Measurements from ENCODE around the gene ECE1.

The ECE1 gene

DNA sequence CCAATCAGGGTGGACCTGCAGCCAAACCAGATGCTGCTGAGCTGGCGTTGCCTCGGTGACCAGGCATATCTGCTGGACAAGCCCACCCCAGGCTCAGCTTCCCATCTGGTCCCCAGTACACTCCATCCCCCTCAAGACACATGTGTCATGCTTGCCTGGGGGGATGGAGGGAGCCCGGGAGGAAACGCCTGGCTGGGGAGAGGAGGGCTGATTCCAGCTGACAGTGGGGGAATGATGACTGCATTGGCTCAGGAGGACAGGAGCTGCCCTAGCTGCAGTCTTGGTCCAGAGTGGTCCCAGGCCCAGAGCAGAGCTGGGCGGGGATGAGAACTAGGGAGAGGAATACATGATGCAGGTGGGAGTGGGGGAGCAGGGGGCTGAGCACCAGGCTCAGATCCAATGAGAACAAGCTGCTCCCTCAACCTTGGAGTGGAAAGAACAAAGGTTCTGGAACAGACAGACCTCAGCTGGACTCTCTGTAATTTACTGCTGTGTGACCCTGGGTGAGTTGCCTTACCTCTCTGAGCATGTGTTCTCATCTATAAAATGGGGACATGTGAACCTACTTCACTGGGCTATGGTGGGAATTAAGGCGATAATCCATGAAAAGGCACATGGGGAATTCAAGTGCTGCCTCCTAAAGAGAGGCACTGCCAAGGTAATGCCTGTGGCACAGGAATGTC, 23.1 kb upstream of the ECE1 start:
- Histone ChIP-seq H3K9me3 (ENCODE audit: control insufficient read depth, insufficient read depth, low read length) (no peaks in the 10 kb centered on the region), H3K9ac (ENCODE audit: low read depth, low read length) (no peak overlapping the region), H3K4me3 (ENCODE audit: low read depth, low read length) (no peak overlapping the region), H3K36me3 (ENCODE audit: control insufficient read depth, insufficient read depth, low read length) (peaks cover 4% of the 10 kb centered on the region), H3K27me3 (ENCODE audit: control insufficient read depth, insufficient read depth, low read length) (no peaks in the 10 kb centered on the region), H3K4me1 (ENCODE audit: control insufficient read depth, insufficient read depth, low read length) (peaks cover 14% of the 10 kb centered on the region)

GRCh38 chr1:21312407-21312992, 22.2 kb upstream of the ECE1 start:
- no peak overlapping the region for H3K4me3 ChIP-seq (ENCODE audit: low read depth, low read length)
- peaks cover 20% of the 10 kb centered on the region for H3K4me1 ChIP-seq (ENCODE audit: control insufficient read depth, insufficient read depth, low read length)
- peaks cover 2% of the 10 kb centered on the region for H3K36me3 ChIP-seq (ENCODE audit: control insufficient read depth, insufficient read depth, low read length)
- no peaks in the 10 kb centered on the region for H3K9me3 ChIP-seq (ENCODE audit: control insufficient read depth, insufficient read depth, low read length)
- no peak overlapping the region for H3K9ac ChIP-seq (ENCODE audit: low read depth, low read length)
- no peaks in the 10 kb centered on the region for H3K27me3 ChIP-seq (ENCODE audit: control insufficient read depth, insufficient read depth, low read length)

- H3K9me3 ChIP-seq (ENCODE audit: control insufficient read depth, insufficient read depth, low read length): no peaks in the 10 kb centered on the region
- H3K27me3 ChIP-seq (ENCODE audit: control insufficient read depth, insufficient read depth, low read length): no peaks in the 10 kb centered on the region
- no peak overlapping the region for H3K4me3 ChIP-seq (ENCODE audit: low read depth, low read length)
- peaks cover 20% of the 10 kb centered on the region for H3K4me1 ChIP-seq (ENCODE audit: control insufficient read depth, insufficient read depth, low read length)
- no peaks in the 10 kb centered on the region for H3K36me3 ChIP-seq (ENCODE audit: control insufficient read depth, insufficient read depth, low read length)
- H3K9ac ChIP-seq (ENCODE audit: low read depth, low read length): no peak overlapping the region
Measured at GRCh38 chr1:21311016-21311415, 20.8 kb upstream of the ECE1 start.

DNA sequence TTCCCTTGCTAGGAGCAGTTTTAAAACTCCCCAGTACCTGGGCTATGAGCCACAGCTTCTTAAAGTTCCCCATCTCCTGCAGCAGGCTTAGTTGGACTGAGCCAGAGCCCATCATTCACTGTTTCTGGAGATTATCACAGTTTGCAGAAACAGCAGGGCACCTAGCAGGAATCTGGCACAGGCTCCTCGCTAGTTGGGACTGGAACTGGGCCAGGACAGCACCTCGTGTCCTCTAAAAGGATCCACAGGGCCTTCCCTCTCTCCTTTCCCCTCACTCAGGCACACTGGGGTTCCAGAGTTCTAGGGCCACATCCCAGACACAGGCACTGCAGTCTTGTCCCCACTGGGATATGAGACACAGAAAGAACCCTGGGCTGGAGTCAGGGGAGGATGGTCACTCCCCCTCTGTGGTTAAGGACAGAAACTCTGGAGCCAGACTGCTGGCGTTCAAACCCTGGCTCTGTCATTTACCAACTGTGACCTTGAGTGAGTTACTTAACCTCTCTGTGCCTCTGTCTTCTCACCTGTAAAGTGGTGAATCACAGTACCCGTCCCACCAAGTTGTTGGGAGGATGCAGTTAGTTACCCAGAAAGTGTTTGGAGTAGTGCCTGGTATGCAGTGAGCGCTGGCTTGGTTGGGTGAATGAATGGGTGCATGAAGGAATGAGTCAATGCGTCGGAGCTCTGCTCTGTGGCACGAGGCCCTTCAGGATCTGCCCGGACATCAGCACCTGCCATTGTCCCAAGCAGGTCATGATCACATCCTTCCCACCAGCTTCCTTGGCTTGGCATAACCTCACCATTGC, 18.8 kb upstream of the ECE1 start:
- no peak overlapping the region for H3K9ac ChIP-seq (ENCODE audit: low read depth, low read length)
- H3K4me1 ChIP-seq (ENCODE audit: control insufficient read depth, insufficient read depth, low read length): peaks cover 20% of the 10 kb centered on the region
- H3K4me3 ChIP-seq (ENCODE audit: low read depth, low read length): no peak overlapping the region
- H3K27me3 ChIP-seq (ENCODE audit: control insufficient read depth, insufficient read depth, low read length): no peaks in the 10 kb centered on the region
- no peaks in the 10 kb centered on the region for H3K36me3 ChIP-seq (ENCODE audit: control insufficient read depth, insufficient read depth, low read length)
- no peaks in the 10 kb centered on the region for H3K9me3 ChIP-seq (ENCODE audit: control insufficient read depth, insufficient read depth, low read length)

- no peaks in the 10 kb centered on the region for H3K27me3 ChIP-seq (ENCODE audit: control insufficient read depth, insufficient read depth, low read length)
Measured at GRCh38 chr1:21308330-21308729, 18.1 kb upstream of the ECE1 start.

GRCh38 chr1:21307663-21308305, 17.5 kb upstream of the ECE1 start:
- Histone ChIP-seq H3K4me3 (ENCODE audit: low read depth, low read length) (no peak overlapping the region), H3K4me1 (ENCODE audit: control insufficient read depth, insufficient read depth, low read length) (peaks cover 14% of the 10 kb centered on the region), H3K9me3 (ENCODE audit: control insufficient read depth, insufficient read depth, low read length) (no peaks in the 10 kb centered on the region), H3K9ac (ENCODE audit: low read depth, low read length) (no peak overlapping the region), H3K36me3 (ENCODE audit: control insufficient read depth, insufficient read depth, low read length) (no peaks in the 10 kb centered on the region), H3K27me3 (ENCODE audit: control insufficient read depth, insufficient read depth, low read length) (no peaks in the 10 kb centered on the region)

More at GRCh38 chr1:21308330-21308729, 18.1 kb upstream of the ECE1 start:
- Histone ChIP-seq H3K9me3 (ENCODE audit: control insufficient read depth, insufficient read depth, low read length) (no peaks in the 10 kb centered on the region), H3K4me3 (ENCODE audit: low read depth, low read length) (no peak overlapping the region), H3K4me1 (ENCODE audit: control insufficient read depth, insufficient read depth, low read length) (peaks cover 20% of the 10 kb centered on the region), H3K36me3 (ENCODE audit: control insufficient read depth, insufficient read depth, low read length) (no peaks in the 10 kb centered on the region), H3K9ac (ENCODE audit: low read depth, low read length) (no peak overlapping the region)

DNA sequence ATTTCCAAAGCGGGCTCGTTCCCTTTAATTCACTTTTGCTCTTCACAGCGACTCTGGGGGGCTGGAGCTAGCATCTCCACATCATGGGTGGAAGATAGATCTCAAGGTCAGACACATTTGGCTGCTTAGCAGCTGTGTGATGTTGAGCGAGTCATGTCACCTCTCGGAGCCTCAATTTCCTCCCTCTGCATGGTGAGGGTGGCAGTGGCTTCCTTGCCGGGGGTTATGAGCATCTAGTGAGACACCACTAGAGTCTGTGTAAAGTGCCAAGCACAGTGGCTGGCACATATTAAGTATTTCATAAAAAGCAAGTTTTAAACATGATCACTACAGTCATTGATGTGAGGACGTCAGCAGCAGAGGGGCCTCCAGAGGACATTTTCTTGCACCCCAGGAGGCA, 16.9 kb upstream of the ECE1 start:
- H3K9ac ChIP-seq (ENCODE audit: low read depth, low read length): no peak overlapping the region
- no peaks in the 10 kb centered on the region for H3K9me3 ChIP-seq (ENCODE audit: control insufficient read depth, insufficient read depth, low read length)
- H3K36me3 ChIP-seq (ENCODE audit: control insufficient read depth, insufficient read depth, low read length): no peaks in the 10 kb centered on the region
- no peak overlapping the region for H3K4me3 ChIP-seq (ENCODE audit: low read depth, low read length)
- H3K4me1 ChIP-seq (ENCODE audit: control insufficient read depth, insufficient read depth, low read length): peaks cover 13% of the 10 kb centered on the region
- no peaks in the 10 kb centered on the region for H3K27me3 ChIP-seq (ENCODE audit: control insufficient read depth, insufficient read depth, low read length)

GRCh38 chr1:21305900-21306189, 15.6 kb upstream of the ECE1 start:
- Histone ChIP-seq H3K4me3 (ENCODE audit: low read depth, low read length) (no peak overlapping the region), H3K36me3 (ENCODE audit: control insufficient read depth, insufficient read depth, low read length) (no peaks in the 10 kb centered on the region), H3K27me3 (ENCODE audit: control insufficient read depth, insufficient read depth, low read length) (no peaks in the 10 kb centered on the region), H3K4me1 (ENCODE audit: control insufficient read depth, insufficient read depth, low read length) (peaks cover 13% of the 10 kb centered on the region), H3K9me3 (ENCODE audit: control insufficient read depth, insufficient read depth, low read length) (no peaks in the 10 kb centered on the region), H3K9ac (ENCODE audit: low read depth, low read length) (no peak overlapping the region)

DNA sequence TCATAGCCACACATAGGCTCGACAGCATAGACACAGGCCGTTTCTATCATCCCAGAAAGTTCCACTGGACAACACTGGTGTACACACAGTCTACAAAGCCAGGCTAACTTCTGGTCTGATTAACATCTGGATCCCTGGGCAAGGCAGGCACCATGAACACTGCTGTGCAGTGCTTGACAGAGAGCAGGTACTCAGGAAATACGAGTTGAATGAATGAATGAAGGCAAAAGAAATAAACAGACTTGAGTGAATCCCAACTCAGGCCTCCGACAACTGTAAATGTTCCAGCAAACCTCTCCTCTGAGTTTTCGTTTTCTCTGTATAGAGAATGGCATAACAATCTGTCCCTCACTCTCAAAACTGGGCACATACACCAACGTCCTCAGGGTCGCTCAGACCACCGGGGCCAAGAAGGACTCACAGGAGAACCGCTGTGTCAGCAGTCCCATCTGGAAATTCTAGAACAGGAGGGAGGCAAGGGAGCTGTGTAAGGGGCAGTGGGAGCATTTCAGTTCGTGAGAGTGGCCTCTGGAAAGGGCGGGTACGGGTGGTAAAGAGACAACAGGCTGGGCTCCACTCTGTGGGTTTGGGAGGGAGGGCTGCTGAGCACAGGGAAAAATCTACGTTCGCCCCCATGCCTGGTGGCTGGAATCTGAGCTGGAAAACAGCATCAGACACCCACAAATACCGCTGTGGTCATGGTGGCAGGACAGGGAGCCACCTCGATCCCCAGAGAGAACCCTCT, 15.1 kb upstream of the ECE1 start:
- H3K36me3 ChIP-seq (ENCODE audit: control insufficient read depth, insufficient read depth, low read length): no peaks in the 10 kb centered on the region
- H3K4me3 ChIP-seq (ENCODE audit: low read depth, low read length): no peak overlapping the region
- H3K9me3 ChIP-seq (ENCODE audit: control insufficient read depth, insufficient read depth, low read length): no peaks in the 10 kb centered on the region
- no peaks in the 10 kb centered on the region for H3K27me3 ChIP-seq (ENCODE audit: control insufficient read depth, insufficient read depth, low read length)
- peaks cover 13% of the 10 kb centered on the region for H3K4me1 ChIP-seq (ENCODE audit: control insufficient read depth, insufficient read depth, low read length)
- H3K9ac ChIP-seq (ENCODE audit: low read depth, low read length): no peak overlapping the region

- Histone ChIP-seq H3K4me1 (ENCODE audit: control insufficient read depth, insufficient read depth, low read length) (peaks cover 13% of the 10 kb centered on the region), H3K9ac (ENCODE audit: low read depth, low read length) (no peak overlapping the region), H3K4me3 (ENCODE audit: low read depth, low read length) (no peak overlapping the region), H3K9me3 (ENCODE audit: control insufficient read depth, insufficient read depth, low read length) (no peaks in the 10 kb centered on the region), H3K27me3 (ENCODE audit: control insufficient read depth, insufficient read depth, low read length) (no peaks in the 10 kb centered on the region), H3K36me3 (ENCODE audit: control insufficient read depth, insufficient read depth, low read length) (no peaks in the 10 kb centered on the region)
Measured at GRCh38 chr1:21304488-21304887, 14.2 kb upstream of the ECE1 start.

All from iPS-15b (cell line).